Neural progenitor cell (in vitro differentiated cells): ENCODE measurements around the gene H3-3A. TPM values are rescaled to one million over a fixed set of nuclear protein-coding genes. Genes with fewer than 3 reads are reported as not detected.

ENCODE experiments used
- DNase-seq: peaks from one replicate; pipeline ENCODE4 v3.0.0-alpha.2; 2016; ENCODE audit warnings: low spot score
- H2AFZ ChIP-seq: fragments of 200-600 bp; sonication (generic); replicated peaks from 2 replicates; pipeline ENCODE4 v1.6.1; 2016; ENCODE audit warnings: antibody characterized with exemption
- H3F3A ChIP-seq: fragments of 200-600 bp; sonication (generic); 2 replicates; pipeline ENCODE4 v1.6.1; 2016; ENCODE audit warnings: antibody characterized with exemption, low read depth
- H3K27ac ChIP-seq: fragments of 200-600 bp; sonication (generic); 2 replicates; pipeline ENCODE4 v1.5.1; 2016; ENCODE audit warnings: mild to moderate bottlenecking
- H3K27me3 ChIP-seq: fragments of 200-600 bp; sonication (generic); 2 replicates; pipeline ENCODE4 v1.6.1; 2016; ENCODE audit warnings: mild to moderate bottlenecking, moderate library complexity
- H3K36me3 ChIP-seq: fragments of 200-600 bp; sonication (generic); 2 replicates; pipeline ENCODE4 v1.5.1; 2016
- H3K4me1 ChIP-seq: fragments of 200-600 bp; sonication (generic); 2 replicates; pipeline ENCODE4 v1.6.1; 2016; ENCODE audit warnings: mixed run types
- H3K4me2 ChIP-seq: fragments of 200-600 bp; sonication (generic); 2 replicates; pipeline ENCODE4 v1.6.1; 2016
- H3K4me3 ChIP-seq: fragments of 200-600 bp; sonication (generic); 2 replicates; pipeline ENCODE4 v1.5.1; 2016
- H3K79me2 ChIP-seq: fragments of 200-600 bp; sonication (generic); 2 replicates; pipeline ENCODE4 v1.6.1; 2016; ENCODE audit warnings: low read depth
- H3K9ac ChIP-seq: fragments of 200-600 bp; sonication (generic); 2 replicates; pipeline ENCODE4 v1.6.1; 2016
- H3K9me3 ChIP-seq: fragments of 200-600 bp; sonication (generic); 2 replicates; pipeline ENCODE4 v1.5.1; 2016; ENCODE audit warnings: low read depth
- H4K20me1 ChIP-seq: fragments of 200-600 bp; sonication (generic); 2 replicates; pipeline ENCODE4 v1.6.1; 2016; ENCODE audit warnings: low read depth
- H3K27ac Mint-ChIP-seq: 3 replicates; pipeline ENCODE4 v1.8.0; 2021; ENCODE audit warnings: mixed read lengths
- H3K27me3 Mint-ChIP-seq: 2 replicates; pipeline ENCODE4 v1.8.0; 2022; ENCODE audit warnings: low read depth, mild to moderate bottlenecking, inconsistent platforms, moderate library complexity, mixed read lengths; ENCODE audit not compliant: insufficient read depth
- H3K36me3 Mint-ChIP-seq: 3 replicates; pipeline ENCODE4 v1.8.0; 2021; ENCODE audit warnings: mixed read lengths
- H3K4me1 Mint-ChIP-seq: 3 replicates; pipeline ENCODE4 v1.8.0; 2021; ENCODE audit warnings: mixed read lengths
- H3K4me3 Mint-ChIP-seq: 3 replicates; pipeline ENCODE4 v1.8.0; 2021; ENCODE audit warnings: mild to moderate bottlenecking, moderate library complexity, mixed read lengths
- H3K9me3 Mint-ChIP-seq: 3 replicates; pipeline ENCODE4 v1.8.0; 2020; ENCODE audit warnings: mixed read lengths
- EZH2 ChIP-seq: fragments of 200-600 bp; sonication (generic); IDR thresholded peaks from 2 replicates; pipeline ENCODE4 v1.6.1; 2017; ENCODE audit warnings: antibody characterized with exemption, mild to moderate bottlenecking, moderate library complexity
- EZH2phosphoT487 ChIP-seq: fragments of 200-600 bp; sonication (generic); IDR thresholded peaks from 2 replicates; pipeline ENCODE4 v1.6.1; 2017; ENCODE audit warnings: antibody characterized with exemption
- total RNA-seq: library from RNA; depleted of rRNA; stranded (reverse); fragments of >200 nt; gene quantifications from 2 replicates; pipeline ENCODE4 v1.2.3, GENCODE V29; 2015; ENCODE audit warnings: low replicate concordance
- TF ChIP-seq, protein P1 (sequence below): fragments of 200-600 bp; sonication (generic); IDR thresholded peaks from 2 replicates; pipeline ENCODE4 v1.5.1; 2017; ENCODE audit warnings: antibody characterized with exemption, mild to moderate bottlenecking

Gene H3-3A
- total RNA-seq, 1 donor from 2014 or later = 1,689 TPM

DNA sequence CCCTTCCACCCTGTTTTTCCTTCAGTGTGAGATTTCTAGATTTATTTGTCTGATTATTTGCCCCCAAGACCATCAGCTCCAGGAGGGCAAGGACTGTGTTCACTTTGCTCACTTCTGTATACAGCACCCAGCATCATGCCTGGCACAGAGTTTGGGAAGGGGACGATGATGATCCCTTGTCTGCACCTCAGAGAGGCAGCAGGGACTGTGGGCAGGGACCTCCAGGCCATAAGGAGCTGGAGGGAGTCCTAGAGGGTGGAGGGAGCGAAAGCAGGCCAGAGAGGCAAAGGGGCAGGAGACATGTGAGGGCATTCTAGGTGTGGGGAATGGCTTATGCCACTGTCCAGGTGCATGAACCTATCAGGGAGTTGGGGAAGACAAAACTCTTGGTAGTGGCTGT lies 32.8 kb downstream of the H3-3A start:
- Histone ChIP-seq H3K36me3 (no peaks in the 10 kb centered on the region), H3K4me2 (no peak overlapping the region), H3K27ac (no peak overlapping the region), H3K4me1 (no peaks in the 10 kb centered on the region), H3K27me3 (peaks cover 14% of the 10 kb centered on the region), H4K20me1 (no peaks in the 10 kb centered on the region), H3K79me2 (no peaks in the 10 kb centered on the region), H2AFZ (no peak overlapping the region), H3K4me3 (no peak overlapping the region), H3F3A (no peaks in the 10 kb centered on the region), H3K9me3 (no peaks in the 10 kb centered on the region), H3K9ac (no peak overlapping the region)
- Mint-ChIP-seq H3K27ac (peak overlapping the region; percentile 86), H3K27me3 (peaks cover 9% of the 10 kb centered on the region), H3K36me3 (no peaks in the 10 kb centered on the region), H3K4me3 (no peak overlapping the region), H3K9me3 (no peaks in the 10 kb centered on the region), H3K4me1 (peaks cover 11% of the 10 kb centered on the region)
- no peak for DNase-seq
- TF ChIP-seq, protein P1, sequence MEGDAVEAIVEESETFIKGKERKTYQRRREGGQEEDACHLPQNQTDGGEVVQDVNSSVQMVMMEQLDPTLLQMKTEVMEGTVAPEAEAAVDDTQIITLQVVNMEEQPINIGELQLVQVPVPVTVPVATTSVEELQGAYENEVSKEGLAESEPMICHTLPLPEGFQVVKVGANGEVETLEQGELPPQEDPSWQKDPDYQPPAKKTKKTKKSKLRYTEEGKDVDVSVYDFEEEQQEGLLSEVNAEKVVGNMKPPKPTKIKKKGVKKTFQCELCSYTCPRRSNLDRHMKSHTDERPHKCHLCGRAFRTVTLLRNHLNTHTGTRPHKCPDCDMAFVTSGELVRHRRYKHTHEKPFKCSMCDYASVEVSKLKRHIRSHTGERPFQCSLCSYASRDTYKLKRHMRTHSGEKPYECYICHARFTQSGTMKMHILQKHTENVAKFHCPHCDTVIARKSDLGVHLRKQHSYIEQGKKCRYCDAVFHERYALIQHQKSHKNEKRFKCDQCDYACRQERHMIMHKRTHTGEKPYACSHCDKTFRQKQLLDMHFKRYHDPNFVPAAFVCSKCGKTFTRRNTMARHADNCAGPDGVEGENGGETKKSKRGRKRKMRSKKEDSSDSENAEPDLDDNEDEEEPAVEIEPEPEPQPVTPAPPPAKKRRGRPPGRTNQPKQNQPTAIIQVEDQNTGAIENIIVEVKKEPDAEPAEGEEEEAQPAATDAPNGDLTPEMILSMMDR = no peak
- no peak for TF ChIP-seq EZH2
- no peak for TF ChIP-seq EZH2phosphoT487

- peaks cover 19% of the 10 kb centered on the region for H3K4me1 Mint-ChIP-seq
- no peak overlapping the region for H3K9ac ChIP-seq
These were observed 35.5 kb downstream of the H3-3A start for GRCh38 chr1:226097866-226098625.

DNA sequence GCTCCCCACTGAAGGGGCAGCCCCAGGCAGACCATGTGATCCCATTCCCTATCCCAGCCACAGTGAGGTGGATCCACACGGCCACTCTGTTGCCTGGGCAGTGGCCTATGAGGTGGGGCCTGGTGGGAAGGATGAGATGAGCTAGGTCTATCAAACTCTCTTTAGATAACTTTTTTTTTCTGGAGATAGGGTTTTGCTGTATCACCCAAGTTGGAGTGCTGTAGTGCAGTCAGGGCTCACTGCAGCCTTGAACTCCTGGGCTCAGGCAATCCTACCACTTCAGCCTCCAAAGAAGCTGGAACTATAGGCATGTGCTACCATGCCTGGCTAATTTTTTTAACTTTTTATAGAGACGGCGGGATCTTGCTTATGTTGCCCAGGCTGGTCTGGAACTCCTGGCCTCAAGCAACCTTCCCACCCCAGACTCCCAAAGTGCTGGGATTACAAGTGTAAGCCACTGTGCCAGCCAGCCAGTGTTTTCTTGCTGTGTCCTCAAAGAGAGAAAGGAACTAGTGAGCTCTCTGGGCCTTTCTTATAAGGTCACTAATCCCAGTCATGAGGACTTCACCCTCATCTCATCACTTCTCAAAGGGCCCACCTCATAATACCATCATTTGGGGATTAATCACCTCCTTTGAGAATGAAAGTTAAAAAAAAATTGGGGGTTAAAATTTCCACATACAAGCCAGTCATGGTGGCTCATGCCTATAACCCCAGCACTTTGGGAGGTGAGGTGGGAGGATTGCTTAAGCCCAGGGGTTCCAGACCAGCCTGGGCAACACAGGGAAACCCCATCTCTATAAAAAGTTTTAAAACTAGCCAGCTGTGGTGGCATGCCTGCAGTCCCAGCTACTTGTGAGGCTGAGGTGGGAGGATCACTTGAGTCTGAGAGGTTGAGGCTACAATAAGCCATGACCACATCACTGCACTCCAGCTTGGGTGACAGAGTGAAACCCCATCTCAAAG lies 36.6 kb downstream of the H3-3A start:
- TF ChIP-seq, protein P1 = no peak
- TF ChIP-seq EZH2phosphoT487 = no peak
- TF ChIP-seq EZH2 = no peak

More at GRCh38 chr1:226097866-226098625, 35.5 kb downstream of the H3-3A start:
- H3K27me3 ChIP-seq = peaks cover 28% of the 10 kb centered on the region
- H2AFZ ChIP-seq = no peak overlapping the region
- peaks cover 16% of the 10 kb centered on the region for H3K27me3 Mint-ChIP-seq
- H3K4me1 ChIP-seq = no peaks in the 10 kb centered on the region
- TF ChIP-seq, protein P1 = no peak
- TF ChIP-seq EZH2 (no peak), EZH2phosphoT487 (no peak)
- no peaks in the 10 kb centered on the region for H4K20me1 ChIP-seq
- no peaks in the 10 kb centered on the region for H3K36me3 ChIP-seq
- no peak overlapping the region for H3K27ac ChIP-seq
- no peaks in the 10 kb centered on the region for H3K9me3 ChIP-seq
- H3K36me3 Mint-ChIP-seq = no peaks in the 10 kb centered on the region
- no peak overlapping the region for H3K27ac Mint-ChIP-seq
- no peaks in the 10 kb centered on the region for H3K9me3 Mint-ChIP-seq
- no peaks in the 10 kb centered on the region for H3K79me2 ChIP-seq
- DNase-seq = no peak
- H3K4me3 ChIP-seq = no peak overlapping the region
- no peak overlapping the region for H3K4me3 Mint-ChIP-seq
- no peak overlapping the region for H3K4me2 ChIP-seq
- H3F3A ChIP-seq = no peaks in the 10 kb centered on the region

More for the DNA sequence above, 36.6 kb downstream of the H3-3A start:
- H3K4me3 ChIP-seq = no peak overlapping the region
- no peaks in the 10 kb centered on the region for H3K9me3 ChIP-seq
- H3K9ac ChIP-seq = no peak overlapping the region
- H3K27me3 Mint-ChIP-seq = peaks cover 14% of the 10 kb centered on the region
- H3K36me3 ChIP-seq = no peaks in the 10 kb centered on the region
- no peaks in the 10 kb centered on the region for H3K9me3 Mint-ChIP-seq
- H3K4me2 ChIP-seq = no peak overlapping the region
- peaks cover 16% of the 10 kb centered on the region for H3K4me1 Mint-ChIP-seq
- no peaks in the 10 kb centered on the region for H3K79me2 ChIP-seq
- no peak for DNase-seq
- H4K20me1 ChIP-seq = no peaks in the 10 kb centered on the region
- no peak overlapping the region for H3K27ac ChIP-seq
- H2AFZ ChIP-seq = no peak overlapping the region
- no peaks in the 10 kb centered on the region for H3K4me1 ChIP-seq
- no peak overlapping the region for H3K27ac Mint-ChIP-seq
- no peaks in the 10 kb centered on the region for H3F3A ChIP-seq
- no peaks in the 10 kb centered on the region for H3K36me3 Mint-ChIP-seq
- no peak overlapping the region for H3K4me3 Mint-ChIP-seq
- H3K27me3 ChIP-seq = peaks cover 28% of the 10 kb centered on the region
